ENCODE results near the gene SCGB1A1.
"Not testable (repeated sequence)": the region's sequence is repeated elsewhere in the genome, so short reads cannot be mapped to it uniquely, and the experiment has no call there.

SCGB1A1 gene

DNA sequence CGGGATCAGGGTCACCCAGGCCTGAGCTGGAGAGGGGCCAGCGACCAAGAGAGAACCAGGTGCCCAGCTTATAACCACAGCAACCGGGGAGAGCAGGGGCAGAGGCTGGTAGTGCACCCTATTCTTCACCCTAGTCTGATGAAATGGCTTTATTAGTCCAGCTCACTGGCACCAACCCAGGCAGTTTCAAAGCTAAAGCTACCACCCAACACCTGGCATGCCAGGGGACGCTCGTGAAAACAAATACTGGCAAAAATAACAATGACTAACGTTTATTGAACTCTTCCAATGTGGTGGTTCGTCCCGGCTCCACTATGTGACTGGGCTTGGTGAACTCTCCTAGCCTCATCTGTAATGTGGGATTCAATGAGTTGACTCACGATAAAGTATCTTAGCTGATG lies 30.6 kb downstream of the SCGB1A1 start:
- no peak for DNase-seq (ENCODE audit: low read depth in 2 of 2, low spot score in 1 of 2)

DNA sequence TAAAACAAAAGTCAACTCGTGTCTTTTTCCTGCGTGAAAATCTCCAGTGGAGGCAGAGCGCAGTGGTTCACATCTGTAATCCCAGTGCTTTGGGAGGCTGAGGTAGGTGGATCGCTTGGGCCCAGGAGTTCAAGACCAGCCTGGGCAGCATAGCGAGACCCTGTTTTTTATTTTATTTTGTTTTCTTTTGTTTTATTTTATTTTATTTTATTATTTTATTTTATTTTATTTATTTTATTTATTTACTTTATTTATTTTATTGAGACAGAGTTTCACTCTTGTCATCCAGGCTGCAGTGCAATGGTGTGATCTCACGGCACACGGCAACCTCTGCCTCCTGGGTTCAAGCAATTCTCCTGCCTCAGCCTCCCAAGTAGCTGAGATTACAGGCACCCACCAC lies 31.1 kb downstream of the SCGB1A1 start:
- not testable (repeated sequence) for DNase-seq (ENCODE audit: low read depth in 2 of 2, low spot score in 1 of 2)

GRCh38 chr11:62450543-62451240 lies 31.9 kb downstream of the SCGB1A1 start:
- no peak for DNase-seq (ENCODE audit: low read depth in 2 of 2, low spot score in 1 of 2)

DNA sequence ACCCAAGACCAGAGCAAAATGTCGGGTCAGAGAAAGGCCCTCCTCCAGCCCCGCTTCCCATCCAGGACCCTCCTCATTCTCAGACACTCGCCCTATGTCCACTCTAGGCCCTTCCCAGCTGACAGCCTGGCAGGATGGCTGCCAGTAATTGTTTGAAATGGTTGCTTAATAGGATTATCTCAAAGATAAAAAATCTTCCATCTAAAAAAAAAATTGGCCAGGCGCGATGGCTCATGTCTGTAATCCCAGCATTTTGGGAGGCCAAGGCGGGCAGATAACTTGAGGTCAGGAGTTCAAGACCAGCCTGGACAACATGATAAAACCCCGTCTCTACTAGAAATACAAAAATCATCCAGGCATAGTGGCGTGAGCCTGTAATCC lies 32.4 kb downstream of the SCGB1A1 start:
- no peak for DNase-seq (ENCODE audit: low read depth in 2 of 2, low spot score in 1 of 2)

DNA sequence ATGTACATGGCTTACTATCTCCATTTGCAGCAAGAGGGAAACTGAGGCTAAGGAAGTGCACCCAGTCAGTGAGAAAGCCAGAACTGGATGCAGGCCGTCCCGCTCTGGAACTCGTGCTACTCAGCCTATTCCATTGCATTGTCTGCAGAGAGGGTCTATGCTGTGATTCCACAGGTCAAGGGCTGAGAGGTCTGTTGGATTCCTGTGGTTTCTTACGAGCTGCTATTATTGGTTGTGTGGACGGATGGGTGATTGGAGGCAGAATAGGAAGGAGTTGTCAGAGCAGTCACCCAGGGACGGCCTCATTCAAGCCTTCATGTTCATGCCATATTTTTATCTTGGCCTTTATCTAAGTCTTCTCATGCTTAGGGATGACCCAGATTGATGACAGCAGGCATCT lies 33.4 kb downstream of the SCGB1A1 start:
- DNase-seq (ENCODE audit: low read depth in 2 of 2, low spot score in 1 of 2), result no peak

- DNase-seq (ENCODE audit: low read depth in 2 of 2, low spot score in 1 of 2), result no peak
Observed at GRCh38 chr11:62452839-62453468, 34.1 kb downstream of the SCGB1A1 start.

GRCh38 chr11:62456630-62457029 lies 37.8 kb downstream of the SCGB1A1 start:
- DNase-seq (ENCODE audit: low read depth in 2 of 2, low spot score in 1 of 2), result no peak

DNA sequence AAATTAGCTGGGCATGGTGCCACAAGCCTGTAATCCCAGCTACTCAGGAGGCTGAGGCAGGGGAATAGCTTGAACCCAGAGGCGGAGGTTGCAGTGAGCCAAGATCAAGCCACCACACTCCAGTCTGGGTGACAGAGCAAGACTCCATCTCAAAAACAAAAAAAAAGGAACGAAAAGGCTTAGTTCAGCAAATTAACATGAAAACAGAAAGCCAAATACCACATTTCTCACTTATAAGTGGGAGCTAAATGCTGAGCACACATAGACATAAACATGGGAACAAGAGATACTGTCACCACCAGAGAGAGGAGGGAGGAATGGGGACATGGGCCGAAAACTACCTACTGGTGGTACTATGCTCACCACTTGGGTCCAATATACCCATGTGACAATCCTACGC lies 38.6 kb downstream of the SCGB1A1 start:
- DNase-seq (ENCODE audit: low read depth in 2 of 2, low spot score in 1 of 2), result no peak

DNA sequence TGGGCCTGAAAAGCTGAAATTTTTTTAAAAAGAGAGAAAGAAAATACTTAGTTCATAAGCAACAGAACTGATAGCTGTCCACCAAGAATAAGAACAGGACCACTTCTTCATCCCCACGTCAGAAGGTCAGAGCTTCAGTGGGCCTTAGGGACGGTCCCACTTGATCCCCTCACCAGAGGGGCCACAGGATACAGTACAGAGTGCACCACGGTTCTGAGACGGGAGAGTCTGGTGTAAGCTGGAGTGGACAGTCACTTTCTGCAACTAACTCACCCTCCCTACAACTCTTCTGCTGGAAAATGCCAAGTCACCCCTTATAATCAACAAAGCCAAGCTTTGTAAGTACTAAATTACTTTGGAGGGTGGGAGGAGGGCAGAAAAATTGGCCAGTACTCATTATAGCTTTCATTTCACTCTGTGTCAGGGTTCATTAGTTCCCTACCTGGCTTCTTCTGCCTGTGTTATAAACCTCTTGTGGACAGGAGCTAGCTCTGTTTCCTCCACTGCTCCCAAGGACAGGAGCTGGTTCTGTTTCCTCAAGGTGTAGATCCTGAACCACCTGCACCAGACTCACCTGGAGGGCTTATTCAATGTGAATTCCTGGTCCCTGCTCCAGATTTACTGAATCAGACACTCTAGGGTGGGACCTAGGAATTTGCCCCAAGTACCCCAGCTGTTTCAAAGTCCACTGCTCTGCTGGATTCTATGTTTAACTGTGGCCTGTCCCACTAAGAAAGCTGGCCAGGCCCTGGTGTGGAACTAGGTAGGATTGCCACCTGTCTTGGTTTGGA lies 39.6 kb downstream of the SCGB1A1 start:
- DNase-seq (ENCODE audit: low read depth in 2 of 2, low spot score in 1 of 2), result no peak

GRCh38 chr11:62459080-62459479 lies 40.2 kb downstream of the SCGB1A1 start:
- DNase-seq (ENCODE audit: low read depth in 2 of 2, low spot score in 1 of 2), result no peak

DNA sequence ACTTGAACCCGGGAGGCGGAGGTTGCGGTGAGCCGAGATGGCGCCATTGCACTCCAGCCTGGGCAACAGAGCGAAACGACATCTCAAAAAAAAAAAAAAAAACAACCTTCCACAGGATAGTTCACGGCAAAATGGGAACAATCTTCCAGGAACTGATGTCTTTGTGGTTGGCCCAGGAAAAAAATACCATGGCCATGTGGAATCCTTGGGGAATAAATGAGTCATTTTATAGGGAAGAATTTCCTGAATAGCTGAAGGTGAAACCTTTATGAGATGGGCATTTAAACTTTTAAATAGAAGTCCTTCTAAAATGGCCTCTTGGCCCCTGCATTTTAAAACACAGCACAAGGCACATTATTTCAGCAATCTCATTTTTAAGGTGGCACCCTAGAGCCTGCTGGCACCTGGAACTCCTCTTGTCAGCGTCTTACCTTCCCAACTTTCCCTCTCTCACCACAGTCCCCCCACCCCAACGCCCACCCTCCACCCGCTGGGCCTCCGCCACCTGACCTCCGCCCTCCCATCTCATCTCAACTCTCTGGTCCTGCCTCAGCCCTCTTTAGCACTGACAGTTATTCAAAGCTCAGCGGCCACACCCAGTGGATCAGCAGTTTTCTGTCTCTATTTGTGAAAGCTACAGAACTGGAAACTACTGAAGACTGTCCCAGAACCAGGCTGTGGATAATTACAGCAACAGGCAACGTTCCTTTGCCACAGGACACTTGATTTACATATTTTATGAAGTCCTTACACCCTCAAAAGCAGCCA lies 43.1 kb downstream of the SCGB1A1 start:
- no peak for DNase-seq (ENCODE audit: low read depth in 2 of 2, low spot score in 1 of 2)

DNA sequence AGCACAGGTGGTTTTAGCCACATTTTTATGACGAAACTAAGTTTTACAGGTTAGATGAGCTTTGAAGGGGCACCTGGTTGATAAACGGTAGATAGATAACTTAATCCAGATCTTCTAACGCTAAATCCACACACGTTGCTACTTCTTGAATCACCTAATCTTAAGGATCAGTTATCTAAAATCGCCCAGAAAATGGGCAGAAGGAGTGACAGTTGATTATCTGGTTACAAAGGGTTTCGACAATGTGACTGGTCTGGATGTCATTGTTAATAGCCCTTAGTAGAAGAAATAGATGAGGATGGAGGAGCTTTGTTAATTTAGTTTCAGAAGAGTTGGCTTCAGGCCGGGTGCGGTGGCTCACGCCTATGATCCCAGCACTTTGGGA lies 43.7 kb downstream of the SCGB1A1 start:
- DNase-seq (ENCODE audit: low read depth in 2 of 2, low spot score in 1 of 2), result no peak

- DNase-seq (ENCODE audit: low read depth in 2 of 2, low spot score in 1 of 2), result no peak
Observed at GRCh38 chr11:62463121-62463542, 44.3 kb downstream of the SCGB1A1 start.

DNA sequence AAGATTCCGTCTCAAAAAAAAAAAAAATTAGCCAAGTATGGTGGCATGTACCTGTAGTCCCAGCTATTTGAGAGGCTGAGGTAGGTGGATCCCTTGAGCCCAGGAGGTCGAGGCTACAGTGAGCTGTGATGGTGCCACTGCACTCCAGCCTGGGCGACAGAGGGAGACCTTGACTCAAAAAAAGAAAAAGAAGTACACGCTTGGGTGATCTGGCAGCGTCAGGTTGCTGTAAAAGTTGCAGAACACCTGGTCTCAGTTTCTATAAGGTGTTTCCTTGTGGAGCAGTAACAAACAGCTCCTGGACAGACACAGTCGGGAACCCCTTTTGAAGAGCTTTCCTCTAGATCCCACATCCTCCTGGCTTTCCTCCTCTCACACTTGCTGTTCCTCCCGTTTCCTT lies 45.8 kb downstream of the SCGB1A1 start:
- no peak for DNase-seq (ENCODE audit: low read depth in 2 of 2, low spot score in 1 of 2)

DNA sequence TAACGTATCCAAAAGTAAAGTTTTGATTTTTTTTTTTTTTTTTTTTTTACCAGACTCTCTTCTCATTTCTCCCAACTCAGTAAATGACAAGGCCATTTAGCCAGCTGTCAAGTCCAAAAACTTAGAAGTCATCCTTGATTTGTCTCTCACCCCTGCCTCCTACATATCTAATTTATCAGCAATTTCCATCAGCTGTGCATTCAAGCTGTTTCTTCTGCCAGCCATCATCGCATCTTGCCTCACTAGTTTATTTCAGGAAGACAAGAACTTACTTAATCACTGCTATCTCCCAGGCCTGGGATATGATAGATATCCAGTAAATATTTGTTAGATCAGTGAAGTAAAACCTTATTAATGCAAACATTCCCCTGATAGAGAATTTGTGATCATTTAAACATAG lies 47.6 kb downstream of the SCGB1A1 start:
- no peak for DNase-seq (ENCODE audit: low read depth in 2 of 2, low spot score in 1 of 2)

GRCh38 chr11:62468577-62468976 lies 49.7 kb downstream of the SCGB1A1 start:
- DNase-seq (ENCODE audit: low read depth in 2 of 2, low spot score in 1 of 2), result no peak

DNA sequence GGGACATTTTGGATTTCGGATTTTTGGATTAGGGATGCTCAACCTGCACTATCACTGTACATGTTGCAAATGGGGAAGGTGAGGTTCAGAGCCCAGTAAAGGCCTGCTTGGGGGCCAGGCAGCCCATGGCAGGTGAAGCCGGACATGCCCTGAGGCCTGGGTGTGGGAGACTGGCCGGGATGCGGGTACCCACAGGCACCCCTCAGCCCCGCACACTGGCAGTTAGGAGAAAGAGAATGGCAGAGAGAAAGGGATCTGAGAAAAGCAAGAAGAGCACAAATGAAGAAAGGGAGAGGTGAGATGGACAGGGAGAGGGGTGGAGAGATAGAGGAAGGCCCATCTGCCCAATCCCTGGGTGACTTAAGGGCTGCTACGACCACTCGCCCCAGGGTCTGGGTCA lies 52.8 kb downstream of the SCGB1A1 start:
- DNase-seq (ENCODE audit: low read depth in 2 of 2, low spot score in 1 of 2), result no peak

GRCh38 chr11:62472063-62472884 lies 53.4 kb downstream of the SCGB1A1 start:
- no peak for DNase-seq (ENCODE audit: low read depth in 2 of 2, low spot score in 1 of 2)
